Uterus (tissue), 2 donors: ENCODE measurements around the gene CAPN15.

Experiments used
- POLR2A ChIP-seq, 2 donors: fragments of 450-650 bp; IDR thresholded peaks; one replicate each; pipeline ENCODE4 v1.6.1; 2016; ENCODE audit warnings: antibody characterized with exemption in 2 of 2, mild to moderate bottlenecking in 1 of 2, moderate library complexity in 1 of 2
- TF ChIP-seq, protein P1 (sequence below), 4 experiments: fragments of 200-600 bp in 2 of 4; fragments of 450-650 bp in 2 of 4; sonication (generic) in 2 of 4; IDR thresholded peaks; one replicate each; pipeline ENCODE4 v1.5.1; 2016 to 2019; ENCODE audit warnings: antibody characterized with exemption in 4 of 4, mild to moderate bottlenecking in 2 of 4, moderate library complexity in 1 of 4

GRCh38 chr16:522320-523096, 5.0 kb upstream of the CAPN15 start:
- TF ChIP-seq, protein P1, sequence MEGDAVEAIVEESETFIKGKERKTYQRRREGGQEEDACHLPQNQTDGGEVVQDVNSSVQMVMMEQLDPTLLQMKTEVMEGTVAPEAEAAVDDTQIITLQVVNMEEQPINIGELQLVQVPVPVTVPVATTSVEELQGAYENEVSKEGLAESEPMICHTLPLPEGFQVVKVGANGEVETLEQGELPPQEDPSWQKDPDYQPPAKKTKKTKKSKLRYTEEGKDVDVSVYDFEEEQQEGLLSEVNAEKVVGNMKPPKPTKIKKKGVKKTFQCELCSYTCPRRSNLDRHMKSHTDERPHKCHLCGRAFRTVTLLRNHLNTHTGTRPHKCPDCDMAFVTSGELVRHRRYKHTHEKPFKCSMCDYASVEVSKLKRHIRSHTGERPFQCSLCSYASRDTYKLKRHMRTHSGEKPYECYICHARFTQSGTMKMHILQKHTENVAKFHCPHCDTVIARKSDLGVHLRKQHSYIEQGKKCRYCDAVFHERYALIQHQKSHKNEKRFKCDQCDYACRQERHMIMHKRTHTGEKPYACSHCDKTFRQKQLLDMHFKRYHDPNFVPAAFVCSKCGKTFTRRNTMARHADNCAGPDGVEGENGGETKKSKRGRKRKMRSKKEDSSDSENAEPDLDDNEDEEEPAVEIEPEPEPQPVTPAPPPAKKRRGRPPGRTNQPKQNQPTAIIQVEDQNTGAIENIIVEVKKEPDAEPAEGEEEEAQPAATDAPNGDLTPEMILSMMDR (IDR thresholded peaks at IDR 0.05), result no peak
- TF ChIP-seq POLR2A (IDR thresholded peaks at IDR 0.05), result no peak
